Endometrial microvascular endothelial cells (primary cell): ENCODE results near the gene ARHGAP18. TPM values are rescaled to one million over a fixed set of nuclear protein-coding genes. Genes with fewer than 3 reads are reported as not detected.

Source experiments
- in situ Hi-C: cut with HindIII; loops from 2 replicates; pipeline ENCODE4 v1.10.0; 2017; ENCODE audit warnings: low sequenced_read_pairs, low pct_unique_long_range_greater_than_20kb; ENCODE audit errors: inconsistent ontology term
- total RNA-seq: library from RNA; depleted of rRNA; stranded (reverse); fragments of >200 nt; gene quantifications from one replicate; pipeline ENCODE4 v1.2.3, GENCODE V29; 2015; ENCODE audit errors: inconsistent ontology term

The ARHGAP18 gene, protein sequence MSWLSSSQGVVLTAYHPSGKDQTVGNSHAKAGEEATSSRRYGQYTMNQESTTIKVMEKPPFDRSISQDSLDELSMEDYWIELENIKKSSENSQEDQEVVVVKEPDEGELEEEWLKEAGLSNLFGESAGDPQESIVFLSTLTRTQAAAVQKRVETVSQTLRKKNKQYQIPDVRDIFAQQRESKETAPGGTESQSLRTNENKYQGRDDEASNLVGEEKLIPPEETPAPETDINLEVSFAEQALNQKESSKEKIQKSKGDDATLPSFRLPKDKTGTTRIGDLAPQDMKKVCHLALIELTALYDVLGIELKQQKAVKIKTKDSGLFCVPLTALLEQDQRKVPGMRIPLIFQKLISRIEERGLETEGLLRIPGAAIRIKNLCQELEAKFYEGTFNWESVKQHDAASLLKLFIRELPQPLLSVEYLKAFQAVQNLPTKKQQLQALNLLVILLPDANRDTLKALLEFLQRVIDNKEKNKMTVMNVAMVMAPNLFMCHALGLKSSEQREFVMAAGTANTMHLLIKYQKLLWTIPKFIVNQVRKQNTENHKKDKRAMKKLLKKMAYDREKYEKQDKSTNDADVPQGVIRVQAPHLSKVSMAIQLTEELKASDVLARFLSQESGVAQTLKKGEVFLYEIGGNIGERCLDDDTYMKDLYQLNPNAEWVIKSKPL
- total RNA-seq, result 81.6 TPM

DNA sequence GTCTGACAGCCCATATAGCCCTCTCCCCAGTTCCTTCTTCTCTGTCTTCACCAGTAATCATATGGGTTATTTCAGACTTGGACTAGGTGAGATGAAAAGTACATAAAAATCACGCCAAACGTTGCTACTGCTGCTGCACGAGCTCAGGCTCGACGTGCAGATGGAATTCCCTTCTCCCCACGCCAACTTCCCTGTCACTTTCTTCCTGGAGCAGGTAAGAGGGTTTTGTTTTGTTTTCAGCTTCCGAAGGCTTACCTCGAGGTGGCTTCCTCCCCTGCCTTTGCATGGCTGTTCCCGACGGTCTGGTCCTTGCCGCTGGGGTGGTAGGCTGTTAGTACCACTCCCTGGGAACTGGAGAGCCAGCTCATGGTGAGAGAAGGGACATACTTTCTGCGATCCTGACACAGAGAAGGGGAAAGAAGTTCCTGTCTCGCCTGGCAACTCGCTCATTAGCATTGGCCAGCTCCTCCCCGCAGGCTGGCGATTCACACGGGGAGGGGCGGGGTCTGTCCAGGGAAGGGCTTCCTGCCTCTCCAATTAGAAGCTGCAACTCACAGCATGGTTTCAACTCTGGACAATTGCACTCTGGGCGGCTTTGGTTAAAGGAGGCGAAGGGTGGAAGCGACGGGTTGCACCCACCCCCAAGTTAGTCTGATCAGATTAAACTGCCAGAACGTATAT lies at the start of gene ARHGAP18:
TSS of gene ARHGAP18 (minus strand) at position 409 of the 681 bp plus-strand sequence. CDS start at position 368, 41 bp downstream.
- in situ Hi-C loops, result no loop called here

DNA sequence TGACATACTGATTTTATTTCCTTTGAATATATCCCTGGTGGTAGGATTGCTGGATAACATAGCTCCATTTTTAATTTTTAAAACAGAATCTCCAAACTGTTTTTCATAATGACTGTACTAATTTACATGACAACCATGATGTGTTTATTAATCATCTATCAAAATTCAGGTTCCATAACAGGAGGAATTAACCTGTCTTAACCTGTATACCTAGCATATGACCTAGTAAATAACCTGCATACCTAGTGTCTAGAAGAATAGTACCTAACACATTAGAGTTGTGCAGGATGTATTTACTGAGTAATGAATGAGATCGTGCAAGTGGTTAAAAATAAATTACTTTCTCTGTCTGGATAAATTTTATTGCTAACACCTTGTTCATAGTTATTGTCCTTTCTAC lies 45.8 kb upstream of the ARHGAP18 start:
- in situ Hi-C loops, result no loop called here

DNA sequence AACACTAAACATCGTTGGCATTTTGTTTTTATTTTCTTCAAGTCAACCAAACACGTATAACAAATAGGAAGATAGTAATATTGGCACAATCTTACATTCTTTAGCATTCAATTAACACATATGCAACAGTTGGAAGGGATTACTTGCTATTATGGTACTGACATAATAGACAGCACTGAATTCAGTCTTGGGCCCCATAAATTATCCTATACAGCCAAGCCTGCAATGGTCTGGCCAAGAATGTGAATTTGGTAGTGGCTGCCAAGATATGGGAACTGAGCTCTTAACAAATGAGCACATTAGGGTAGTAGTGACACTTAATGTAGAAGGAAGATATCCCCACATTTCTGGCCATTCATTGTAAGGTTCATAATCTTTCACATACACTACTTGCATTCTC lies 44.8 kb upstream of the ARHGAP18 start:
- in situ Hi-C loops, result no loop called here

DNA sequence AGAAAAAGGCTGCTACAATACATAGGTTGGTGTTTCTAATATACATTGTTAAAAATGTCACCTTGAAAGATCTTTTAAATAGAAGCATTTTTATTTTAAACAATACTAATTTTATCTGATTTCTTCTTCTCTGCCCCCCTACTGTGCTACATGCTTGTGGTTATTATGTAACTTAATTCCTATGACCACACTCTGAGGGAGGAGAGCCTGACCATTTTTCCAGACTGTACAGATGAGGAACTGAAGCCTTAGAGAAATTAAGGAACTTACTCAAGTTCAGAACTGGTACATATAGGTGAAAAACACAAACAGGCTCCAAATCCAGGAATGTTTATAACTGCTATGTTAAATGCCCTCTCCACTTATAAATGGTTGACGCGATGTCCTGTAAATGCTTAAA lies 43.4 kb upstream of the ARHGAP18 start:
- in situ Hi-C loops, result no loop called here

DNA sequence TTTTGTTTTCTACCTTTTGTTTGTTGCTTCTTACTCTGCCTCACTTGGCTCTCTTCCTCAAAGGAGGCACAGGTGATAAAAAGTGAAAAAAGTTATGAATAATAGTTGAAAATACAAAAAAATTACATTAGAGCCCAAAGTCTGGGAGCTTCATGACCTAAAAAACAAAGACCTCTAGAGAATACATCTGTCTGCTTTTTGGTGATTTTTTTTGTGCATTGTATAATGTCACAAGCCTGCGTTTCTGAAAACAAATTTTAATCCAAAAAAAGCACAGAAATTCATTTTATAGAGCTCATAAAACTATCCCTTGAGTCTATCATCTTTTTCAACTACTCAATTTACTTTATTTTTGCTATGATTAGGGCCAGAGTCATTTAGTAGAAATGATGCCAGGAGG lies 41.4 kb upstream of the ARHGAP18 start:
- in situ Hi-C loops, result no loop called here

DNA sequence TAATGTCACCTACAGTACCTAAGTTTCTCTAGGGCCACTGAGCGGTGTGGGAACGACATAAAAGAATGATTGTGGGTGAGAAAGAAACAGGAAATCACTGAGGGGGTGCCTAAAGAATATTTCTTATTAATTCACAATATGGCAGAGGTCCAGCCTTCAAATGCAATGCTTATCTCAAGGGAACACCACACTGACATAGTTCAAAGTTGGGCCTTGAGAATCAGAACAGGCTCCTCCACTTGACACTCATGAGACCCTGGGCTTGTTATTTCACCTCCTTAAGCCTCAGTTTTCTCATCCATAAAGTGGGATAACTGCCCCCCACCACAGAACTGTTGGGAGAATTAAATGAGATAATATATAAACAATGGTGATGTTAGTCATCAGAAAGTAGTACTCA lies 40.4 kb upstream of the ARHGAP18 start:
- in situ Hi-C loops, result no loop called here

DNA sequence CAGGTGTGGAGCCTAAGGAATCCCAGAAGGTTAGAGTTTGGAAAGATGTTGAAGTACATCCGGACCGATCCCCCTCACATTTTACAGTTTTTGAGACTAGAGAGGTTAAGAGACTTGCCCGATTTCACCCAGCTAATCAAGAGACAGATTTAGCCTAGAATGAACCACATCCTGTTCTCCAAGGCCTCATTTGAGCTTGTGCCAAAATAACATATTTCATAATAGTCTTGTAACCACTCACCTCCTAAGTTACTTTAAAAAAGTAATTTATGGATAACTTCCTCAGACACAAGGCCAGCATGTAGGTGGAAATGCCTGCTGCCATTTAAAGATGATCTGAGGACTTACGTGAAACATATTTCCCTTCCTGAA lies 39.8 kb upstream of the ARHGAP18 start:
- in situ Hi-C loops, result no loop called here

DNA sequence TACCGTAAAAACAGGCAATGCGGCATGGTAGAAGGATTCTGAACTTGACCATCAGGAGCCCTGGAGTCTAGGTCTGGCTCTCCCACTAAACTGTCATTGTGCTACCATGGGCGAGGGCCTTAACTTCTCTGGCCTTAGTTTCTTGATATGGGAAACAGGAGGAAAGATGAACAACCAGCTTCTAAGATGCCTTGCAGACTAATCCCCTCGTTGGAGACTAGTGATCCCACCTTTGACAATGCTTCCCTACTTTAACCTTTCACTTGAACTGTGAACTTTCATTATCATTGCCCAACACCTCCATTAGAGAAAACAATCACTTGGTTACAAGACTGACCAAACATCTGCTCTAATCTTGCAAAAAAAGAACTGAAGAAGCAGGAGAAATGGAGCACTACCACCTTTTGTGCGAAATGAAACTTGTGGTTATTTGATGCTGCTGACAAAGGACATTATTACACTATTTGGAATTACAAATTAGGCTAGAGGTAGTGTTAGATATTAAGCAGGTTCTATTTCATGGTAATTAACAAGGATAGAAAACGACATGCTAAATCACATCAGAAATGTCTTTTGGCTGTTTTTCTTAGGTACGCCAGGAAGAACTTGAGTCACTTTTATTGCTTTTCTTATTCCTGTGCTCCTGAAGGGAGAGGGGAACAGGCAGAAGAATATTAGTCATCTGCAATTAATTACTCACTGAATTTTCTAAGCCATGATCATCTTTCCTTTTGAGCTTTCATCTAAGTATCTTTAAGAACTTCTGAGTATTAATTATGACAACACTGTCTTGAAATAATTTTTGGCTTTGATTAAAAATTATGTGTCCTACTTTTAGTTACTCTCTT lies 39.1 kb upstream of the ARHGAP18 start:
- in situ Hi-C loops, result no loop called here

DNA sequence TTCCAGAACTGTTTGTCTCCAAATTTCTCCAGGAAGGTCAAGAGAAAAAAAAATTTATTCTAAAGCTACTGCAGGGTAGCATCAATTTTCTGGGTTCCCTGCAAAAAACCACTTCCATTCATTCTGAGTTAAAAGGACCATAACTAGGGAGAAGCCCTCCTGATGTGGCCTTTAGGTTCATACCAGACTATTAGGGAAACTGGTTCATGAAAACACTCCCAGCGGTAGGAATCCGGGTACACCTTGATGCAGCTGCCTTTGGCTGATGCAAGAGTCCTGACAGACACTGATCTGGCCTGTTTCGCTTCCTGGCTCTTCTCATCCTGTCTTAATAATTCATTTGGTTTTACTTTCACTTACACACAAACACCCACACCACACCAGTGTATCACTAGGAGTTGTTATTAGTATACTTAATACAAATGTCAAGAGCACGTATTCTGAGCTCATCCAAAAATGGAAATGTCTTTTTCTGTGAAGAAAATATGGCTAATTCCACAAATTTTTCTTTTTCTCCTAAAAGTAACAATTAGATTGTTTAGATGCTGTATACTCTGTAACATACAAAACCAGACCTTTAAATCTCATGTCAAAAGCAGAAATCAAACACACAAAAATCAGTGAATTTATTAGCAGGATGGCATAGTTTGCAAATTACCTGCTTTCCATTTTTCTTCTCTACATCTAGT lies 38.4 kb upstream of the ARHGAP18 start:
- in situ Hi-C loops, result no loop called here

DNA sequence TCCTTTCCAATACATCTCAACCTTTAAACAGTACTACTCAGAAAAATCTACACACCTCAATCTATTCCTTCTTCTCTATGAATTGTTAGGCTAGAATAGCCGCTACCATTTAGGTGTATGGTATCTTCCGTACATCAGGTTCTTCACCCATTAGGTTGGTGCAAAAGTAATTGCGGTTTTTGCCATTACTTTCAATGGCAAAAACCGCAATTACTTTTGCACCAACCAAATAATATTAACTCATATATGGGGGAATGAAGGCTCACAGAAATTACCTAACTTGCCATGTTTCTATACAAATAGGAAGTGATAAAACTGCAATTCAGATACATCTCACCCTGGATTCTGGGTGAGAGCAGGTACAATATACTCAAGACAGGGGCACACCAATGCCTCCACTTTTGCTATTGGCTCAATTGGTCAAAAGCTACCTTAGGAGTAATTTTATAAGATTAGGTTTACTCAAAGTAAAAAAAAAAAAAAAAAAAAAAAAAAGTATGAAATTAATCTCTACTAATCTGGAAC lies 37.7 kb upstream of the ARHGAP18 start:
- in situ Hi-C loops, result no loop called here

DNA sequence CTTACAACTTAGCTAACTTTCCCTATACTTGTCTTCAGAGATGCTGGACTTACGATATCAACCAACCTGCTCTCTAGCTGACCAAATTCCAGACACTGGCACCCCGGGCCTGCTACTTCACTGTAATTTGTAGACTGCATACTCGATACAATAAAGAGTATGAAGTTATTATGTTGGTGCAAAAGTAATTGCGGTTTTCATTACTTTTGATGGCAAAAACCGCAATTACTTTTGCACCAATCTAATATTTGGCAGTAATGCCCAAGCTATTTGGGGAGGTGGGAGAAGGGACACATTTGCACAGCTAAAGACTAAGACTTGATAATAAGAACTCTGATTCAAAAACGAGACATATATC lies 34.9 kb upstream of the ARHGAP18 start:
- in situ Hi-C loops, result no loop called here

DNA sequence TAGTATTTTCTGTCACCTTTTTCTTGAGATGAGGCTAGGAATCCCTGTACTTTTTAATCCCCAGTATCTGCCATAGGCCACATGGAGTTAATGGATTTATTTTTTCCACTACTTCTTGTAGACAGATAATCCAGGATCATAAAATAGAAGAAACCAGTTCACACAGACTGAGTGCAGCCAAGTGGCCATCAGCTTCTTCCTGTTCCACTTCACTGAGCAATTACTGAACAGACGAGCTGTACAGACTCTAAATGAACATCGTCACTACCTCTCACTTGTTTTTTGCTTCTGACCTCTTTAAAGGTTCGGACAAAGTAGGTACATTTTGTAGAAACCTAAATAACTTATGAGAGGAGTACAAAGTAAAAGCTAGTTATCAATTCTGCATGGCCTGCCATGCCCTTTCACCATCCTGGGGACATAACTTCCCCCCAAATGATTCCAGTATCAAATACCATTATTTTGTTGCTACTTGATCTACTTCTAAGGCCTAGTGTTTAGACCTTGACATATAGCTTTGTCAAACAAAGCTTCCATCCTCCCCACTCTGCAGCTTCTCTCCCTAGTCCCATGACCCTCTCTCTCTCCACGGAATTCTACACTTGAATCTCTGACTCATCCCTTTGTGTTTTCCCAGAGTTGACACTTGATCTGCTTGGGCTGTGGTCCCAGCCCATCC lies 34.4 kb upstream of the ARHGAP18 start:
- in situ Hi-C loops, result no loop called here

DNA sequence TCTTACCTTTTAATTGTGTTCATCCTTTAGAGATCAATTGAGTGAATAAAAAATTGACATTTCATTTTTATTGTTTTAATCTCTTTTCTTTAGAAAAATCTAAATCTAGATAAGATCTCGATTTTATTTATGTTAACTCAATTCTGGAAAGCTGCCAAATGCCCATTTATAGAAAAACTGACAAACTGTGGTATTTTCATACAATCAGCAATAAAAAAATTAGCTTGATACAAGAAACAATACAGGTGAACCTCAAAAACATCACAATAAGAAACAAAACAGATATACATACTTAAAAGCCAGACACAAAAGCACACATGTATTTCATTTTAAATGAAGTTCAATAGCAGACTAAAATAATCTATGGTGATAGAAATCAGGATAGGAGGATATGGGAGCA lies 30.0 kb upstream of the ARHGAP18 start:
- in situ Hi-C loops, result no loop called here

DNA sequence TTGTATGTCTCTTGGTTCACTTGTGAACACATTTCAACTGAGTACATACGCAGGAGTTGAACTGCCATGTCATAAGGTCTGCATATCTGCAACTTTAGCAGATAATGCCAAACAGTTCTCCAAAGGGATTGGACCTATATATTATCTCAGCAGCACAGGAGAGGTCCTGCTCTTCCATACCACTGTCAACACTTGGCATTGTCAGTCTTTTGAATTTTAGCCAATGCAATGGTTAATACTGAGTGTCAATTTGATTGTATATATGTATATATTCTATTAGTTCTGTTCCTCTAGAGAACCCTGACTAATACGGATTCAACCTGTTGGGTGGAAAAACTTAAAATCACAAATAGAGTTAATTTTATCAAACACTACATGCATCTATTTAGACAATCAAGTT lies 26.1 kb upstream of the ARHGAP18 start:
- in situ Hi-C loops, result no loop called here

DNA sequence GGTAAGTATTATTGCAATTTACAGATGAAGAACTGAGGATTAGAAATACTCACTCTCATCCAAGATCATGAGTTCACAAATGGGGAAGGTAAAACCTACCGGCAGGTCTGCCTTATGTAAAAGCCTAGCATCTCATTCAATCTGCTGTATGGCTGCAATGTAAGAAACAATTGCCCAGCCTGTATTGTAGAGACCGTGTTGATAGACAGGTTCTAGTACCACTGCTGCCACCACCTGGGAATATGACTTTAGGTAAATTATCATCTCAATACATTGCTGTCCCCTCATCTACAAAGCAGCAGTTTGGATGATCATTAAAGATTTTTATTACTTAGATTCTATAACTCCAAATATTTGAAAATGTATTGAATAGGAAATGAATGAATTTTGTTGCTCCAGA lies 23.3 kb upstream of the ARHGAP18 start:
- in situ Hi-C loops, result no loop called here

DNA sequence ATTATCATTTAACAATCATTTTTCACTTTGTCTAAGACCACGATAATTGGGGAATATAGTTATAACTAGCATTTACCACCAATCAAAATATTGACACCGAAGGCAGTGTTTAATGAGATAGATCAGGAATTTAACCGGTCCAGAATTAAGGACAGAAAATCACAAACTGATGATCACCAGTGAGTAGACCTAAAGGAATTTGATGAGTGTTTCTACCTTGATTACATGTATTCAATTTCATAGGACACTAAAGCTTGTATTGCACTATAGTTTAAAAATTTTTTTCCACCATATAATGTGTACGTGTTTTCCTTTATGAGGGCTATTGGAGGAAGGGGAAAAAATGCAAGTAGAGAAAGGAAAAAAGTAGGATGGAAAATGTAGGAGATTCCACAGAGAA lies 22.6 kb upstream of the ARHGAP18 start:
- in situ Hi-C loops, result no loop called here

DNA sequence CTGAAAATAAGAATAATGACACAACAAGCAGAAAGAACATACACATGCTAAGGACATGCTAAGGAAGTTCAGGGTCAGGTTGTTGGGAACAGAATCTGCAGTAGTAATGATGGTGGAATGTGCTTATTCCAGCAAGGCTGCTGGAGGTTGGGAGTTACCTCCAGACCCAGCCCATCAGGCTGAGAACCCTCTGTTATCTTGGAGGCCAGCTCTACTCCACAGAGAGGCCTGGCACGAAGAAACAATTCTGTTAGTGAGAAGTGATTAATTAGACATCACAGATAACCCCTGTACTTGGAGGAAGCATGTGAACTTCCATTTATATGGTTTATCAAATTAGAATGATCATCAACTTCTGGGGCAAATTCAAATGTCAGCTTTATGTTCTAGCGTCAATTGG lies 22.1 kb upstream of the ARHGAP18 start:
- in situ Hi-C loops, result no loop called here

DNA sequence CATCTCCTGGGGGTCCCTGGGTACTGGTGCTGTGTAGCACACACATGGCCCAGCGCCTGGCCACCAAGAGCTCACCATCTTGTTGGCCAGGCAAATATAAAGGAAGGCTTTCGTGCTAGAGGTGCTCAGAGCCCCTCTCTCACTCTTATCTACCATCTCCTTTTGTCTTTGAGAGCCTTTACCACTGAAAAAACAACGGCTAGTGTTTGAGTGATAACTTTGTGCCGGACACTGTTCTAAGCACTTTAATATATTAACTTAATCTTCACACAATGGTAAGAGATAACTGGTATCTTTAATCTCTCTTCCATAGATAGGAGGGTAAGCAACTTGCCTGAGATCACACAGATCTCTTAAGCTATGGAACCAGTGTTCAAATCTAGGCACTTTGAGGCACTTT lies 21.5 kb upstream of the ARHGAP18 start:
- in situ Hi-C loops, result no loop called here
